RWPE2 (cell line): Measurements from ENCODE around the gene TENM4.

Experiments
- ATAC-seq: fragments of 200-7000 bp; cut with Tn5 transposase; 3 replicates; pipeline ENCODE4 v1.9.1; 2021; ENCODE audit warnings: low read depth
- DNase-seq: peaks from one replicate; pipeline ENCODE4 v3.0.0-alpha.2; 2020; ENCODE audit warnings: low spot score
- H3K27ac ChIP-seq: fragments of 450-650 bp; 2 replicates; pipeline ENCODE4 v1.5.1; 2017; ENCODE audit warnings: mild to moderate bottlenecking; ENCODE audit not compliant: poor library complexity, severe bottlenecking
- H3K27me3 ChIP-seq: fragments of 250-450 bp; sonication (Bioruptor Pico); 2 replicates; pipeline ENCODE4 v1.5.1; 2021; ENCODE audit warnings: mild to moderate bottlenecking, moderate library complexity; ENCODE audit not compliant: insufficient read depth, poor library complexity, severe bottlenecking
- H3K36me3 ChIP-seq: fragments of 250-450 bp; sonication (Bioruptor Pico); 2 replicates; pipeline ENCODE4 v1.5.1; 2020; ENCODE audit warnings: low read depth, mild to moderate bottlenecking, moderate library complexity
- H3K4me1 ChIP-seq: fragments of 250-450 bp; sonication (Bioruptor Pico); 2 replicates; pipeline ENCODE4 v1.5.1; 2021; ENCODE audit warnings: mild to moderate bottlenecking, moderate library complexity; ENCODE audit not compliant: insufficient read depth, poor library complexity, severe bottlenecking
- H3K4me3 ChIP-seq: fragments of 250-450 bp; sonication (Bioruptor Pico); 2 replicates; pipeline ENCODE4 v1.5.1; 2021; ENCODE audit warnings: mild to moderate bottlenecking, moderate library complexity; ENCODE audit not compliant: severe bottlenecking
- H3K9me3 ChIP-seq: fragments of 250-450 bp; sonication (Bioruptor Pico); 2 replicates; pipeline ENCODE4 v1.5.1; 2021; ENCODE audit warnings: mild to moderate bottlenecking, moderate library complexity; ENCODE audit not compliant: severe bottlenecking
- CTCF ChIP-seq: fragments of 450-650 bp; IDR thresholded peaks from one replicate; pipeline ENCODE4 v1.5.1; 2017; ENCODE audit warnings: mild to moderate bottlenecking, moderate library complexity; ENCODE audit not compliant: poor library complexity, severe bottlenecking

Gene TENM4

GRCh38 chr11:78647266-78647915 lies 793.4 kb downstream of the TENM4 start:
- no peak overlapping the region for H3K27ac ChIP-seq
- H3K36me3 ChIP-seq: no peaks in the 10 kb centered on the region
- ATAC-seq (no peak), DNase-seq (no peak)
- no peaks in the 10 kb centered on the region for H3K27me3 ChIP-seq
- TF ChIP-seq CTCF: no peak
- no peaks in the 10 kb centered on the region for H3K4me1 ChIP-seq
- no peaks in the 10 kb centered on the region for H3K9me3 ChIP-seq
- H3K4me3 ChIP-seq: no peak overlapping the region

- Histone ChIP-seq H3K9me3 (no peaks in the 10 kb centered on the region), H3K4me3 (no peak overlapping the region), H3K4me1 (no peaks in the 10 kb centered on the region), H3K27me3 (no peaks in the 10 kb centered on the region), H3K36me3 (no peaks in the 10 kb centered on the region), H3K27ac (peak overlapping the region; percentile 47)
- ATAC-seq (peak; percentile 74), DNase-seq (no peak)
- TF ChIP-seq CTCF: peak; percentile 84
These were observed 794.2 kb downstream of the TENM4 start for GRCh38 chr11:78646564-78647185.

- Histone ChIP-seq H3K4me3 (no peak overlapping the region), H3K4me1 (no peaks in the 10 kb centered on the region), H3K9me3 (no peaks in the 10 kb centered on the region), H3K36me3 (no peaks in the 10 kb centered on the region), H3K27me3 (no peaks in the 10 kb centered on the region), H3K27ac (peak overlapping the region; percentile 47)
- ATAC-seq (peak; percentile 75), DNase-seq (no peak)
- TF ChIP-seq CTCF: peak; percentile 90
These were observed 795.3 kb downstream of the TENM4 start for GRCh38 chr11:78645226-78646202.

- no peak for TF ChIP-seq CTCF
- no peak for ATAC-seq
These were observed 797.2 kb downstream of the TENM4 start for GRCh38 chr11:78643676-78644056.

More at GRCh38 chr11:78643676-78644056, 797.2 kb downstream of the TENM4 start:
- H3K27me3 ChIP-seq: no peaks in the 10 kb centered on the region
- H3K4me3 ChIP-seq: no peak overlapping the region
- no peaks in the 10 kb centered on the region for H3K4me1 ChIP-seq
- no peak overlapping the region for H3K27ac ChIP-seq
- no peaks in the 10 kb centered on the region for H3K36me3 ChIP-seq
- no peak for DNase-seq
- H3K9me3 ChIP-seq: no peaks in the 10 kb centered on the region
